ENCODE measurements around the gene PKN2. TPM values are rescaled to one million over a fixed set of nuclear protein-coding genes. Genes with fewer than 3 reads are reported as not detected.

Gene PKN2
- total RNA-seq = 10 to 100 TPM; 10.9 to 12.8 (median 11.7) TPM

- no peaks in the 10 kb centered on the region for H3K27me3 Mint-ChIP-seq (ENCODE audit: low read depth)
- H3K4me3 Mint-ChIP-seq = peak within 1 kb of the TSS; percentile 88
- peaks cover 25% of the 10 kb centered on the region for H3K4me1 Mint-ChIP-seq (ENCODE audit: low read depth)
- DNase-seq (peak; percentile 96), ATAC-seq (peak; percentile 96 to 98)
- peaks cover under 1% of the 10 kb centered on the region for H3K36me3 Mint-ChIP-seq (ENCODE audit: insufficient read depth)
- H3K9me3 Mint-ChIP-seq = no peaks in the 10 kb centered on the region
Measured at GRCh38 chr1:88683541-88684481, at the start of gene PKN2. TSS of gene PKN2 (plus strand) at chr1:88684273. CDS start at chr1:88684581, 308 bp downstream.

GRCh38 chr1:88634538-88634937 is 49.5 kb upstream of the PKN2 start:
- peaks cover 2% of the 10 kb centered on the region for H3K36me3 Mint-ChIP-seq (ENCODE audit: insufficient read depth)
- DNase-seq (no peak), ATAC-seq (no peak)
- H3K4me1 Mint-ChIP-seq (ENCODE audit: low read depth) = no peaks in the 10 kb centered on the region
- no peak overlapping the region for H3K4me3 Mint-ChIP-seq
- H3K27me3 Mint-ChIP-seq (ENCODE audit: low read depth) = peaks cover 5% of the 10 kb centered on the region
- peaks cover 31% of the 10 kb centered on the region for H3K9me3 Mint-ChIP-seq

- no peak for DNase-seq
Measured at GRCh38 chr1:88640060-88640459, 44.0 kb upstream of the PKN2 start.

GRCh38 chr1:88645886-88646285 is 38.2 kb upstream of the PKN2 start:
- H3K27me3 Mint-ChIP-seq (ENCODE audit: low read depth) = peaks cover 10% of the 10 kb centered on the region
- no peaks in the 10 kb centered on the region for H3K36me3 Mint-ChIP-seq (ENCODE audit: insufficient read depth)
- DNase-seq (no peak), ATAC-seq (no peak)
- no peaks in the 10 kb centered on the region for H3K9me3 Mint-ChIP-seq
- H3K4me1 Mint-ChIP-seq (ENCODE audit: low read depth) = peaks cover 3% of the 10 kb centered on the region
- H3K4me3 Mint-ChIP-seq = no peak overlapping the region

More at GRCh38 chr1:88640060-88640459, 44.0 kb upstream of the PKN2 start:
- ATAC-seq = no peak
- Mint-ChIP-seq H3K9me3 (peaks cover 17% of the 10 kb centered on the region), H3K27me3 (ENCODE audit: low read depth) (peaks cover 10% of the 10 kb centered on the region), H3K4me1 (ENCODE audit: low read depth) (no peaks in the 10 kb centered on the region), H3K4me3 (no peak overlapping the region), H3K36me3 (ENCODE audit: insufficient read depth) (peaks cover 2% of the 10 kb centered on the region)

GRCh38 chr1:88646476-88647248 is 37.4 kb upstream of the PKN2 start:
- no peaks in the 10 kb centered on the region for H3K9me3 Mint-ChIP-seq
- H3K4me1 Mint-ChIP-seq (ENCODE audit: low read depth) = peaks cover 3% of the 10 kb centered on the region
- H3K4me3 Mint-ChIP-seq = no peak overlapping the region
- no peak for DNase-seq
- H3K36me3 Mint-ChIP-seq (ENCODE audit: insufficient read depth) = no peaks in the 10 kb centered on the region
- peaks cover 7% of the 10 kb centered on the region for H3K27me3 Mint-ChIP-seq (ENCODE audit: low read depth)
- ATAC-seq = no peak

- Mint-ChIP-seq H3K27me3 (ENCODE audit: low read depth) (peaks cover 7% of the 10 kb centered on the region), H3K4me1 (ENCODE audit: low read depth) (peaks cover 3% of the 10 kb centered on the region), H3K4me3 (no peak overlapping the region), H3K9me3 (no peaks in the 10 kb centered on the region), H3K36me3 (ENCODE audit: insufficient read depth) (no peaks in the 10 kb centered on the region)
- ATAC-seq = no peak
- no peak for DNase-seq
Measured at GRCh38 chr1:88647249-88647645, 36.8 kb upstream of the PKN2 start.

GRCh38 chr1:88647749-88648415 is 36.2 kb upstream of the PKN2 start:
- no peak for ATAC-seq
- H3K4me3 Mint-ChIP-seq = no peak overlapping the region
- no peaks in the 10 kb centered on the region for H3K9me3 Mint-ChIP-seq
- peaks cover 6% of the 10 kb centered on the region for H3K27me3 Mint-ChIP-seq (ENCODE audit: low read depth)
- no peaks in the 10 kb centered on the region for H3K36me3 Mint-ChIP-seq (ENCODE audit: insufficient read depth)
- peaks cover 3% of the 10 kb centered on the region for H3K4me1 Mint-ChIP-seq (ENCODE audit: low read depth)
- no peak for DNase-seq

- H3K4me1 Mint-ChIP-seq (ENCODE audit: low read depth) = peaks cover 3% of the 10 kb centered on the region
Measured at GRCh38 chr1:88648706-88649105, 35.4 kb upstream of the PKN2 start.

GRCh38 chr1:88649932-88650331 is 34.1 kb upstream of the PKN2 start:
- H3K9me3 Mint-ChIP-seq = no peaks in the 10 kb centered on the region
- DNase-seq = no peak
- H3K4me1 Mint-ChIP-seq (ENCODE audit: low read depth) = peaks cover 3% of the 10 kb centered on the region
- no peaks in the 10 kb centered on the region for H3K27me3 Mint-ChIP-seq (ENCODE audit: low read depth)
- H3K36me3 Mint-ChIP-seq (ENCODE audit: insufficient read depth) = no peaks in the 10 kb centered on the region
- no peak overlapping the region for H3K4me3 Mint-ChIP-seq
- no peak for ATAC-seq

More at GRCh38 chr1:88648706-88649105, 35.4 kb upstream of the PKN2 start:
- Mint-ChIP-seq H3K4me3 (no peak overlapping the region), H3K36me3 (ENCODE audit: insufficient read depth) (no peaks in the 10 kb centered on the region), H3K27me3 (ENCODE audit: low read depth) (peaks cover 5% of the 10 kb centered on the region), H3K9me3 (no peaks in the 10 kb centered on the region)
- DNase-seq (no peak), ATAC-seq (no peak)

GRCh38 chr1:88650676-88651418 is 33.2 kb upstream of the PKN2 start:
- H3K4me1 Mint-ChIP-seq (ENCODE audit: low read depth) = peaks cover 3% of the 10 kb centered on the region
- no peak overlapping the region for H3K4me3 Mint-ChIP-seq
- no peaks in the 10 kb centered on the region for H3K9me3 Mint-ChIP-seq
- H3K27me3 Mint-ChIP-seq (ENCODE audit: low read depth) = no peaks in the 10 kb centered on the region
- H3K36me3 Mint-ChIP-seq (ENCODE audit: insufficient read depth) = no peaks in the 10 kb centered on the region
- no peak for DNase-seq
- no peak for ATAC-seq

GRCh38 chr1:88655140-88655539 is 28.9 kb upstream of the PKN2 start:
- no peaks in the 10 kb centered on the region for H3K27me3 Mint-ChIP-seq (ENCODE audit: low read depth)
- H3K36me3 Mint-ChIP-seq (ENCODE audit: insufficient read depth) = no peaks in the 10 kb centered on the region
- no peaks in the 10 kb centered on the region for H3K9me3 Mint-ChIP-seq
- no peak for DNase-seq
- H3K4me1 Mint-ChIP-seq (ENCODE audit: low read depth) = peaks cover 2% of the 10 kb centered on the region
- no peak for ATAC-seq
- H3K4me3 Mint-ChIP-seq = no peak overlapping the region

- H3K4me1 Mint-ChIP-seq (ENCODE audit: low read depth) = peaks cover 7% of the 10 kb centered on the region
- no peaks in the 10 kb centered on the region for H3K36me3 Mint-ChIP-seq (ENCODE audit: insufficient read depth)
- H3K27me3 Mint-ChIP-seq (ENCODE audit: low read depth) = no peaks in the 10 kb centered on the region
- H3K4me3 Mint-ChIP-seq = no peak overlapping the region
- no peaks in the 10 kb centered on the region for H3K9me3 Mint-ChIP-seq
- DNase-seq (no peak), ATAC-seq (no peak)
Measured at GRCh38 chr1:88655685-88656299, 28.3 kb upstream of the PKN2 start.

GRCh38 chr1:88658419-88658818 is 25.7 kb upstream of the PKN2 start:
- DNase-seq = no peak
- Mint-ChIP-seq H3K9me3 (no peaks in the 10 kb centered on the region), H3K4me3 (no peak overlapping the region), H3K27me3 (ENCODE audit: low read depth) (no peaks in the 10 kb centered on the region), H3K4me1 (ENCODE audit: low read depth) (peaks cover 24% of the 10 kb centered on the region), H3K36me3 (ENCODE audit: insufficient read depth) (no peaks in the 10 kb centered on the region)
- no peak for ATAC-seq
